ENCODE results near the gene TSN. TPM values are rescaled to one million over a fixed set of nuclear protein-coding genes. Genes with fewer than 3 reads are reported as not detected.
"Not testable (repeated sequence)": the region's sequence is repeated elsewhere in the genome, so short reads cannot be mapped to it uniquely, and the experiment has no call there.

Gene TSN
- total RNA-seq, 4 donors from 2014 or later, result 41.4 to 50.8 (median 43.0) TPM

- H3K27me3 ChIP-seq, result no peaks in the 10 kb centered on the region
- DNase-seq, result no peak
- no peak overlapping the region for H3K4me3 ChIP-seq (replicated peaks in 1 of 3)
- 78 to 79% methylated on average over 11 of the region's 11 CpGs for WGBS, 2 donors
- no peaks in the 10 kb centered on the region for H3K4me1 ChIP-seq
- H3K27ac ChIP-seq, result no peak overlapping the region
- H3K36me3 ChIP-seq, result no peaks in the 10 kb centered on the region
- intact Hi-C loops (cut with DNase I), result loop anchor here (10.0 kb wide), 1 partner anchor 625 kb away; no protein-coding TSS in a partner anchor
- no peaks in the 10 kb centered on the region for H3K9me3 ChIP-seq
- TF ChIP-seq CTCF (IDR thresholded peaks at IDR 0.05), result no peak
- TF ChIP-seq POLR2A (IDR thresholded peaks at IDR 0.05), result no peak
Measured at GRCh38 chr2:121709776-121710469, 45.5 kb upstream of the TSN start.

GRCh38 chr2:121710470-121711170, 44.8 kb upstream of the TSN start:
- no peak for DNase-seq

GRCh38 chr2:121711481-121711880, 44.0 kb upstream of the TSN start:
- H3K9me3 ChIP-seq; H3K27ac ChIP-seq; H3K36me3 ChIP-seq; DNase-seq; intact Hi-C loops (cut with DNase I); H3K27me3 ChIP-seq; H3K4me3 ChIP-seq (replicated peaks in 1 of 3); H3K4me1 ChIP-seq: not testable (repeated sequence)
- WGBS, 2 donors, result 79 to 82% methylated on average over 3 of the region's 3 CpGs

More at GRCh38 chr2:121710470-121711170, 44.8 kb upstream of the TSN start:
- no peak overlapping the region for H3K4me3 ChIP-seq (replicated peaks in 1 of 3)
- H3K4me1 ChIP-seq, result no peaks in the 10 kb centered on the region
- 83 to 88% methylated on average over 7 of the region's 7 CpGs for WGBS, 2 donors
- no peaks in the 10 kb centered on the region for H3K27me3 ChIP-seq
- H3K9me3 ChIP-seq, result no peaks in the 10 kb centered on the region
- intact Hi-C loops (cut with DNase I), result no loop called here
- TF ChIP-seq POLR2A (IDR thresholded peaks at IDR 0.05) (no peak), CTCF (IDR thresholded peaks at IDR 0.05) (no peak)
- H3K36me3 ChIP-seq, result no peaks in the 10 kb centered on the region
- no peak overlapping the region for H3K27ac ChIP-seq

- H3K27ac ChIP-seq, result no peak overlapping the region
- H3K27me3 ChIP-seq, result no peaks in the 10 kb centered on the region
- WGBS, 2 donors, result 81 to 87% methylated on average over 1 of the region's 1 CpG
- DNase-seq, result no peak
- H3K36me3 ChIP-seq, result no peaks in the 10 kb centered on the region
- H3K4me3 ChIP-seq (replicated peaks in 1 of 3), result no peak overlapping the region
- no peaks in the 10 kb centered on the region for H3K4me1 ChIP-seq
- TF ChIP-seq CTCF (IDR thresholded peaks at IDR 0.05) (no peak), POLR2A (IDR thresholded peaks at IDR 0.05) (no peak)
- H3K9me3 ChIP-seq, result no peaks in the 10 kb centered on the region
- intact Hi-C loops (cut with DNase I), result loop anchor here (5.0 kb wide), 1 partner anchor 314 kb away; no protein-coding TSS in a partner anchor
Measured at GRCh38 chr2:121716126-121716525, 39.3 kb upstream of the TSN start.

- no peak overlapping the region for H3K27ac ChIP-seq
- intact Hi-C loops (cut with DNase I), result loop anchor here (5.0 kb wide), 1 partner anchor 315 kb away; no protein-coding TSS in a partner anchor
- no peaks in the 10 kb centered on the region for H3K9me3 ChIP-seq
- no peaks in the 10 kb centered on the region for H3K36me3 ChIP-seq
- no peaks in the 10 kb centered on the region for H3K27me3 ChIP-seq
- 94 to 97% methylated on average over 6 of the region's 6 CpGs for WGBS, 2 donors
- TF ChIP-seq POLR2A (IDR thresholded peaks at IDR 0.05), result no peak
- TF ChIP-seq CTCF (IDR thresholded peaks at IDR 0.05), result no peak
- DNase-seq, result no peak
- H3K4me3 ChIP-seq (replicated peaks in 1 of 3), result no peak overlapping the region
- H3K4me1 ChIP-seq, result no peaks in the 10 kb centered on the region
Measured at GRCh38 chr2:121717529-121717928, 37.9 kb upstream of the TSN start.
